ENCODE data around the gene USP47. TPM values are rescaled to one million over a fixed set of nuclear protein-coding genes. Genes with fewer than 3 reads are reported as not detected.

The USP47 gene
- total RNA-seq, 1 experiment from 2014 or later, result 45.9 TPM

DNA sequence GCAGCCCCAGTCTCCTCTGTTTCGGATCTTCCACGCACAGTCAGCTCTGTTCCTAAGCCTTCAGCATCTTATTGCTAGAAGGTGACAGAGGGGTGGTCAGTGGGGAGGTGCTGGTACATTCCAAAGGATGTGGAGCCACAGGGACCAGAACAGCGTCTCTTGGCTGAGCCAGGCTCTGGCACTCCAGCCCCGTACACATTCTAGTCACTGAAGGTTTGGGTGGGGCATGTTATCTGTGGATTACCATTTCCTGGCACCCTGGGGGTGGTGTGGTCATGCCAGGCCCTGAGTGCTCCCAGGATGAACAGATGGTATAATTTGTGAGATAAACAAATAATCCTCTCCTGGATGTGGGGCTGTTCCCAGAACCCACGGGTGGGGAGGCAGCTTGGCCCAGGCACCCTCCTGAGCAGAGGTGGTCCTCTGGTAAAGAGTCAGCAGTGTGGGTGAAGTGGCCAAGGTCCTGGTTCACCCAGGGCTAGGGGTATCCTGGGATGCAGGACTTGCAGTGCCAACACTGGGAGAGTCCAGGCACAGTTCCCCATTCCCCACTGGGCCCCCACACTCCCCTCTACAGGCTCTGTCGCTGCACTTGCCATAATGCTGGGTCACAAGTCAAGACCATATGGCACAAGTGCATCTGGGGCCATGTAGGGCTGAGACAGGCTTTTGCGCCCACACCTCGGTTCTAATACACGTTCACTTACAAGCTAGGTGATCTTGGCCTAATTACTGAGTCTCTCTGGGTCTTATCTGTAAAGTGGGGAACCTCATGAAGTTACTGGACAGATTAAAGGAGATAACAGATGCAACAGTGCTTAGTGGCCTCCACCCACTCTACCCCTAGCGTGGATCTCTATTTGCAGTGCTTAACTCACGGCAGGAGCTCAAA, 133.7 kb downstream of the USP47 start:
- no TSS peak for BruUV-seq (replicated peaks)
- Histone ChIP-seq H3K27ac (ENCODE audit: low read depth, low read length, poor library complexity, severe bottlenecking) (no peak overlapping the region), H3K36me3 (ENCODE audit: insufficient read depth, low read length, poor library complexity, severe bottlenecking) (no peaks in the 10 kb centered on the region), H3K9me3 (ENCODE audit: low read depth, low read length, poor library complexity, severe bottlenecking) (no peaks in the 10 kb centered on the region), H3K27me3 (replicated peaks; ENCODE audit: insufficient read depth, low read depth, low read length, poor library complexity) (no peaks in the 10 kb centered on the region), H3K4me1 (ENCODE audit: insufficient read depth, low read length, poor library complexity, severe bottlenecking) (peaks cover 35% of the 10 kb centered on the region), H3K4me3 (ENCODE audit: low read depth, low read length, poor library complexity, severe bottlenecking) (no peak overlapping the region)
- intact Hi-C loops (cut with micrococcal nuclease; ENCODE audit: unreplicated experiment), result no loop called here
- peak; percentile 64 for DNase-seq (ENCODE audit: low spot score)
- ChIA-PET CTCF (no interaction called here), POLR2A (ENCODE audit: low non-redundant PET) (no interaction called here)
- TF ChIP-seq CTCF (conservative IDR thresholded peaks at IDR 0.05; ENCODE audit: low read depth, low read length), result no peak
- TF ChIP-seq EZH2 (IDR thresholded peaks at IDR 0.05; ENCODE audit: borderline replicate concordance, low read depth, low read length, poor library complexity, severe bottlenecking), result no peak

DNA sequence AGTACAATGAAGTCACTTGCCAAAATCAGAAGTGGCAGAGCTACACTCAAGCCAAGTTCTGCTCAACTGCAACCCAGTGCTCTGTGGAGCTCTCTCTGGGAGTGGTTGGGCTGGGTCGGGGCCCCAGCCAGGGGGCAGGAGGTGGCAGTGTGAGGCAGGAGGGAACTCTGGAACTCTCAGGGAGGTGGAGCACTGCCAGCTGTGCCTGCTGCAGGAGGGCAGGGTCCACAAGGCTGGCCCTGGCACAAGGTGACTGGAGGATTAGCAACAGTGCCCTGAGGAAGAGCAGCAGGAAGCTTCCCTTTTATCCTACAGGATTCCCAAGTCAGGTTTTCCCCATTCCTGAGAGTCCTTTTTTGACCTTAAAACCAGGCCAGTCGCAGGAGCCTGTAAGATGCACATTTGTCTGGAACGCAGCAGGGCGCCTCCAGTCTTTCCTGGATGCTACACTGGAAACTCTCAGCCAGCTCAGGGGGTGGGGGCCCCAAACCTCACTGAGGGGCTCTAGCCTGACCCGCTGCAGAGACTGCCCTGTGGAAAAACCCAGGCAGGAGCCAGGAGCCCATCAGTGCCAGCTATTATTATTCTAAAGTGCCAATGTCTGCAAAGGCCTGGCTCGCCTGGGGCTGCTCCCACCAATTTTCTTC, 134.8 kb downstream of the USP47 start:
- CTCF ChIA-PET, result interaction anchor here (1.1 kb wide), 1 partner anchor 10 kb away, joined by 5 read pairs; no protein-coding TSS in a partner anchor
- no TSS peak for BruUV-seq (replicated peaks)
- H3K27ac ChIP-seq (ENCODE audit: low read depth, low read length, poor library complexity, severe bottlenecking), result no peak overlapping the region
- peaks cover 29% of the 10 kb centered on the region for H3K4me1 ChIP-seq (ENCODE audit: insufficient read depth, low read length, poor library complexity, severe bottlenecking)
- TF ChIP-seq CTCF (conservative IDR thresholded peaks at IDR 0.05; ENCODE audit: low read depth, low read length), result no peak
- TF ChIP-seq EZH2 (IDR thresholded peaks at IDR 0.05; ENCODE audit: borderline replicate concordance, low read depth, low read length, poor library complexity, severe bottlenecking), result no peak
- no peaks in the 10 kb centered on the region for H3K9me3 ChIP-seq (ENCODE audit: low read depth, low read length, poor library complexity, severe bottlenecking)
- H3K27me3 ChIP-seq (replicated peaks; ENCODE audit: insufficient read depth, low read depth, low read length, poor library complexity), result no peaks in the 10 kb centered on the region
- no peak overlapping the region for H3K4me3 ChIP-seq (ENCODE audit: low read depth, low read length, poor library complexity, severe bottlenecking)
- H3K36me3 ChIP-seq (ENCODE audit: insufficient read depth, low read length, poor library complexity, severe bottlenecking), result no peaks in the 10 kb centered on the region
- no peak for DNase-seq (ENCODE audit: low spot score)
- intact Hi-C loops (cut with micrococcal nuclease; ENCODE audit: unreplicated experiment), result no loop called here
- POLR2A ChIA-PET (ENCODE audit: low non-redundant PET), result interaction anchor here (0.6 kb wide), 1 partner anchor 15 kb away, joined by 4 read pairs; no protein-coding TSS in a partner anchor

DNA sequence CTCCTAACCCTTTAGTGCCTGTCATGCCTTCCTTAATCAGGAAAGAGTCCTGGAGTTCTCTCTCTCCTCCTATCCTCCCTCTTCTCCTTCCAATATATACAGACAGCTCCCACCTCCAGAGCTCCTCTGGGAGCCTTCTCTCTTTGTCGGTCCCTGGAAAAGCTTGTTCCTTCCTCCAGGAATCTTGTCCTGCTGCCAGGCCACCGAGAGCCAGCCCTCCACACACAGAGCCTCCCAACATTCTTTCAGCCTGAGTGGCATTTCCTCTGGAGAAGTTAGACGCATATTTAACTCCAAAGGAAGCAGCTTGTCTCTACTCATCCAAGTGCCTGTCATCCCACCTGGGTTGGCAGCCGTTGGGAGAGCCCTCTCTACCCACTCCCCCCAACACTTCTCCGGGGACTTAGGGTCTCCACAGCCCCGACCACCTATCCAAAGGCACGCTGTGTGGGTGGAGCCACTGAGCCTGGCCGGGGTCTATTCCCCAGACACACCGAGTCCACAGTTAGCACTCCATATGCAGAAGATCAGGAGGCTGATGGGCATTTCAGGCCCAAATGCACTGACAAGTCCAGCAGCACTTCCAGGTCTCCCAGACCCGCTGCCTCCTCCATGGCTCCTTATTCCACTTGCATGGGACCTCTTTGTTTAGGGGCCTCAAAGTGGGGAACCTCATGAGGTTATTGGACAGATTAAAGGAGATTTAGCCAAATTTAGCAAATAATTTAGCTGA, 135.6 kb downstream of the USP47 start:
- Histone ChIP-seq H3K27ac (ENCODE audit: low read depth, low read length, poor library complexity, severe bottlenecking) (no peak overlapping the region), H3K36me3 (ENCODE audit: insufficient read depth, low read length, poor library complexity, severe bottlenecking) (no peaks in the 10 kb centered on the region), H3K27me3 (replicated peaks; ENCODE audit: insufficient read depth, low read depth, low read length, poor library complexity) (no peaks in the 10 kb centered on the region), H3K4me3 (ENCODE audit: low read depth, low read length, poor library complexity, severe bottlenecking) (no peak overlapping the region), H3K9me3 (ENCODE audit: low read depth, low read length, poor library complexity, severe bottlenecking) (no peaks in the 10 kb centered on the region), H3K4me1 (ENCODE audit: insufficient read depth, low read length, poor library complexity, severe bottlenecking) (peaks cover 29% of the 10 kb centered on the region)
- intact Hi-C loops (cut with micrococcal nuclease; ENCODE audit: unreplicated experiment), result no loop called here
- peak; percentile 48 for DNase-seq (ENCODE audit: low spot score)
- ChIA-PET CTCF (interaction anchor here (1.1 kb wide), 1 partner anchor 10 kb away, joined by 5 read pairs; no protein-coding TSS in a partner anchor), POLR2A (ENCODE audit: low non-redundant PET) (interaction anchor here (0.6 kb wide), 1 partner anchor 16 kb away, joined by 4 read pairs; no protein-coding TSS in a partner anchor)
- TF ChIP-seq EZH2 (IDR thresholded peaks at IDR 0.05; ENCODE audit: borderline replicate concordance, low read depth, low read length, poor library complexity, severe bottlenecking) (no peak), CTCF (conservative IDR thresholded peaks at IDR 0.05; ENCODE audit: low read depth, low read length) (no peak)
- no TSS peak for BruUV-seq (replicated peaks)
